ENCODE results near the gene SLC25A34.

The SLC25A34 gene

GRCh38 chr1:15755021-15755645 lies 19.1 kb downstream of the SLC25A34 start:
- no peak for DNase-seq

GRCh38 chr1:15755646-15756040 lies 19.6 kb downstream of the SLC25A34 start:
- no peak for DNase-seq

GRCh38 chr1:15756143-15757015 lies 20.3 kb downstream of the SLC25A34 start:
- no peak for DNase-seq

- no peak for DNase-seq
Measured at GRCh38 chr1:15757016-15757543, 21.0 kb downstream of the SLC25A34 start.

GRCh38 chr1:15757575-15758342 lies 21.7 kb downstream of the SLC25A34 start:
- no peak for DNase-seq

- no peak for DNase-seq
Measured at GRCh38 chr1:15758343-15758931, 22.4 kb downstream of the SLC25A34 start, which contains the start of gene FBLIM1. FBLIM1 (plus strand) TSS chr1:15758795; CDS start chr1:15764984, 6,189 bp downstream.

GRCh38 chr1:15758953-15759661 lies 23.0 kb downstream of the SLC25A34 start:
- no peak for DNase-seq

GRCh38 chr1:15760520-15761211 lies 24.6 kb downstream of the SLC25A34 start:
- DNase-seq, result no peak

- DNase-seq, result no peak
Measured at GRCh38 chr1:15761366-15762128, 25.5 kb downstream of the SLC25A34 start.

- DNase-seq, result no peak
Measured at GRCh38 chr1:15762546-15762945, 26.5 kb downstream of the SLC25A34 start.

- DNase-seq, result no peak
Measured at GRCh38 chr1:15764269-15764764, 28.3 kb downstream of the SLC25A34 start.

- DNase-seq, result no peak
Measured at GRCh38 chr1:15764890-15765289, 28.8 kb downstream of the SLC25A34 start.

- no peak for DNase-seq
Measured at GRCh38 chr1:15765495-15766194, 29.6 kb downstream of the SLC25A34 start.

- no peak for DNase-seq
Measured at GRCh38 chr1:15767941-15768340, 31.9 kb downstream of the SLC25A34 start.

GRCh38 chr1:15768388-15768787 lies 32.3 kb downstream of the SLC25A34 start:
- DNase-seq, result no peak

- no peak for DNase-seq
Measured at GRCh38 chr1:15770313-15770962, 34.4 kb downstream of the SLC25A34 start.

- no peak for DNase-seq
Measured at GRCh38 chr1:15771836-15772515, 35.9 kb downstream of the SLC25A34 start.

GRCh38 chr1:15775706-15776105 lies 39.6 kb downstream of the SLC25A34 start:
- no peak for DNase-seq
